Activated naive CD4-positive, alpha-beta T cell treated with anti-CD3 and anti-CD28 coated beads for 36 hours (primary cell): ENCODE measurements around the gene MBD3L2B. TPM values are rescaled to one million over a fixed set of nuclear protein-coding genes. Genes with fewer than 3 reads are reported as not detected.
"Not testable (repeated sequence)": the region's sequence is repeated elsewhere in the genome, so short reads cannot be mapped to it uniquely, and the experiment has no call there.

Source experiments
- CTCF ChIA-PET: fragments of 350-600 bp; sonication (Branson Sonifier 250); formaldehyde crosslinking; loops from one replicate; lab custom pipeline; 2021; ENCODE audit warnings: antibody characterized with exemption; lab: Charles Lee
- DNase-seq: peaks from one replicate; pipeline ENCODE4 v3.0.0-alpha.2; 2020
- H3K27ac Mint-ChIP-seq: one replicate; pipeline ENCODE4 v1.8.0; 2021; ENCODE audit warnings: mild to moderate bottlenecking, mixed read lengths
- H3K27me3 Mint-ChIP-seq: one replicate; pipeline ENCODE4 v1.8.0; 2021; ENCODE audit warnings: low read depth, mixed read lengths
- H3K36me3 Mint-ChIP-seq: one replicate; pipeline ENCODE4 v1.8.0; 2021; ENCODE audit warnings: low read depth, mixed read lengths
- H3K4me1 Mint-ChIP-seq: one replicate; pipeline ENCODE4 v1.8.0; 2021; ENCODE audit warnings: low read depth, mixed read lengths
- H3K4me3 Mint-ChIP-seq: one replicate; pipeline ENCODE4 v1.8.0; 2021; ENCODE audit warnings: mild to moderate bottlenecking, moderate library complexity, mixed read lengths
- H3K9me3 Mint-ChIP-seq: one replicate; pipeline ENCODE4 v1.8.0; 2021; ENCODE audit warnings: mixed read lengths
- intact Hi-C: fragments of 100-400 bp; cut with micrococcal nuclease; formaldehyde crosslinking; loops from one replicate; pipeline ENCODE4 v1.15.1; 2023
- total RNA-seq, 2 experiments: library from RNA; stranded (reverse); gene quantifications; one replicate each; pipeline ENCODE4 v1.2.3, GENCODE V29; 2021

Gene MBD3L2B
- total RNA-seq, 2 experiments from 2014 or later: not detected

GRCh38 chr19:7054635-7055368 is 33.6 kb upstream of the MBD3L2B start:
- H3K27me3 Mint-ChIP-seq, intact Hi-C loops, CTCF ChIA-PET, H3K4me1 Mint-ChIP-seq, H3K4me3 Mint-ChIP-seq, DNase-seq, H3K9me3 Mint-ChIP-seq, H3K36me3 Mint-ChIP-seq, H3K27ac Mint-ChIP-seq: not testable (repeated sequence)

- H3K27ac Mint-ChIP-seq, intact Hi-C loops, CTCF ChIA-PET, H3K36me3 Mint-ChIP-seq, DNase-seq, H3K4me3 Mint-ChIP-seq, H3K4me1 Mint-ChIP-seq, H3K9me3 Mint-ChIP-seq, H3K27me3 Mint-ChIP-seq: not testable (repeated sequence)
Observed at GRCh38 chr19:7052896-7053295, 31.7 kb upstream of the MBD3L2B start.

- DNase-seq, H3K36me3 Mint-ChIP-seq, H3K4me1 Mint-ChIP-seq, H3K27ac Mint-ChIP-seq, H3K4me3 Mint-ChIP-seq, H3K27me3 Mint-ChIP-seq, CTCF ChIA-PET, intact Hi-C loops, H3K9me3 Mint-ChIP-seq: not testable (repeated sequence)
Observed at GRCh38 chr19:7051421-7051820, 30.2 kb upstream of the MBD3L2B start.

- H3K9me3 Mint-ChIP-seq, CTCF ChIA-PET, intact Hi-C loops: not testable (repeated sequence)
Observed at GRCh38 chr19:7049021-7049420, 27.8 kb upstream of the MBD3L2B start, which contains the start of gene MBD3L2. MBD3L2 (plus strand) TSS chr19:7049321; CDS start chr19:7049374, 53 bp downstream.

GRCh38 chr19:7041563-7041962 is 20.3 kb upstream of the MBD3L2B start:
- intact Hi-C loops, H3K4me3 Mint-ChIP-seq, H3K27me3 Mint-ChIP-seq, H3K36me3 Mint-ChIP-seq, H3K4me1 Mint-ChIP-seq, H3K9me3 Mint-ChIP-seq, CTCF ChIA-PET, H3K27ac Mint-ChIP-seq, DNase-seq: not testable (repeated sequence)

More at GRCh38 chr19:7049021-7049420, 27.8 kb upstream of the MBD3L2B start, which contains the start of gene MBD3L2:
- not testable (repeated sequence) for H3K27ac Mint-ChIP-seq, H3K4me3 Mint-ChIP-seq, H3K27me3 Mint-ChIP-seq, H3K4me1 Mint-ChIP-seq, DNase-seq, H3K36me3 Mint-ChIP-seq

GRCh38 chr19:7040079-7040478 is 18.8 kb upstream of the MBD3L2B start, which contains the start of gene MBD3L4:
MBD3L4 (minus strand) TSS chr19:7040179; CDS start chr19:7040144, 35 bp downstream.
- H3K9me3 Mint-ChIP-seq, CTCF ChIA-PET, H3K27me3 Mint-ChIP-seq, H3K4me3 Mint-ChIP-seq, H3K27ac Mint-ChIP-seq, H3K4me1 Mint-ChIP-seq, H3K36me3 Mint-ChIP-seq, intact Hi-C loops, DNase-seq: not testable (repeated sequence)

- H3K36me3 Mint-ChIP-seq, DNase-seq, H3K4me3 Mint-ChIP-seq, H3K27ac Mint-ChIP-seq, intact Hi-C loops, H3K4me1 Mint-ChIP-seq, H3K9me3 Mint-ChIP-seq, CTCF ChIA-PET, H3K27me3 Mint-ChIP-seq: not testable (repeated sequence)
Observed at GRCh38 chr19:7030278-7030677, 9.0 kb upstream of the MBD3L2B start, which contains the start of gene MBD3L5. MBD3L5 (plus strand) TSS chr19:7030578; CDS start chr19:7030612, 34 bp downstream.

GRCh38 chr19:7028790-7029189 is 7.6 kb upstream of the MBD3L2B start:
- H3K36me3 Mint-ChIP-seq, intact Hi-C loops, H3K4me3 Mint-ChIP-seq, H3K27ac Mint-ChIP-seq, H3K4me1 Mint-ChIP-seq, DNase-seq, H3K9me3 Mint-ChIP-seq, CTCF ChIA-PET, H3K27me3 Mint-ChIP-seq: not testable (repeated sequence)

- CTCF ChIA-PET: no interaction called here
- Mint-ChIP-seq H3K27ac (no peak overlapping the region), H3K27me3 (no peaks in the 10 kb centered on the region), H3K9me3 (no peaks in the 10 kb centered on the region), H3K36me3 (no peaks in the 10 kb centered on the region), H3K4me3 (no peak overlapping the region), H3K4me1 (peaks cover 3% of the 10 kb centered on the region)
- no peak for DNase-seq
- intact Hi-C loops: no loop called here
Observed at GRCh38 chr19:7018828-7019227, 2.4 kb downstream of the MBD3L2B start.

- no peaks in the 10 kb centered on the region for H3K27me3 Mint-ChIP-seq
- H3K27ac Mint-ChIP-seq: no peak overlapping the region
- CTCF ChIA-PET: interaction anchor here (0.6 kb wide), 2 partner anchors 68 to 100 kb away, joined by 4 read pairs; no protein-coding TSS in a partner anchor
- peaks cover 37% of the 10 kb centered on the region for H3K4me1 Mint-ChIP-seq
- no peaks in the 10 kb centered on the region for H3K36me3 Mint-ChIP-seq
- DNase-seq: peak; percentile 36
- no peaks in the 10 kb centered on the region for H3K9me3 Mint-ChIP-seq
- intact Hi-C loops: no loop called here
- no peak overlapping the region for H3K4me3 Mint-ChIP-seq
Observed at GRCh38 chr19:7013678-7014077, 7.6 kb downstream of the MBD3L2B start.

GRCh38 chr19:7010722-7011593 is 10.3 kb downstream of the MBD3L2B start:
- intact Hi-C loops: no loop called here
- CTCF ChIA-PET: interaction anchor here (0.6 kb wide), 1 partner anchor 147 kb away, joined by 3 read pairs; no protein-coding TSS in a partner anchor
- Mint-ChIP-seq H3K27me3 (no peaks in the 10 kb centered on the region), H3K9me3 (no peaks in the 10 kb centered on the region), H3K27ac (peak overlapping the region; percentile 88), H3K4me1 (peaks cover 55% of the 10 kb centered on the region), H3K4me3 (no peak overlapping the region), H3K36me3 (no peaks in the 10 kb centered on the region)
- DNase-seq: peak; percentile 72

- intact Hi-C loops: no loop called here
- no peaks in the 10 kb centered on the region for H3K9me3 Mint-ChIP-seq
- CTCF ChIA-PET: no interaction called here
- DNase-seq: no peak
- peaks cover 50% of the 10 kb centered on the region for H3K4me1 Mint-ChIP-seq
- no peak overlapping the region for H3K27ac Mint-ChIP-seq
- H3K27me3 Mint-ChIP-seq: no peaks in the 10 kb centered on the region
- no peaks in the 10 kb centered on the region for H3K36me3 Mint-ChIP-seq
- H3K4me3 Mint-ChIP-seq: no peak overlapping the region
Observed at GRCh38 chr19:7007859-7008258, 13.4 kb downstream of the MBD3L2B start.
